ENCODE measurements around the gene TSPOAP1.

TSPOAP1 gene

DNA sequence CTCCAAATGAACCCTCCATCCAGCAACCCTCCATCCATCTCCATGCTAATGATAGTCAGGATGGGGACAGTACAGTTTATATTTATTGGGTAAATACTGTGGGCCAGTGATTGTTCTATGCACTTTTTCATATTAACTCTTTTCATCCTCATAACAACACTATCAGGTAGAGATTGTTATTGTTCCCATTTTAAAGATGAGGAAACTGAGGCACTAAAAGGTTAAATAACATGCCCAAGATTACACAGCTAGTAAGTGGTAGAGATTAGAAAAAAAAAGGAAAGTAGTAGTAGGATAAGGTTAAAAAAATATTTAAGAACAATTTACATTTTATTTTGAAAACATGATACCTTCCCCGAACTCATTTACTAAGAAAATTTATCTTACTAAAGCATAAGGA, 45.3 kb upstream of the TSPOAP1 start:
- H3K27ac ChIP-seq = no peak overlapping the region
- TF ChIP-seq, protein P1, sequence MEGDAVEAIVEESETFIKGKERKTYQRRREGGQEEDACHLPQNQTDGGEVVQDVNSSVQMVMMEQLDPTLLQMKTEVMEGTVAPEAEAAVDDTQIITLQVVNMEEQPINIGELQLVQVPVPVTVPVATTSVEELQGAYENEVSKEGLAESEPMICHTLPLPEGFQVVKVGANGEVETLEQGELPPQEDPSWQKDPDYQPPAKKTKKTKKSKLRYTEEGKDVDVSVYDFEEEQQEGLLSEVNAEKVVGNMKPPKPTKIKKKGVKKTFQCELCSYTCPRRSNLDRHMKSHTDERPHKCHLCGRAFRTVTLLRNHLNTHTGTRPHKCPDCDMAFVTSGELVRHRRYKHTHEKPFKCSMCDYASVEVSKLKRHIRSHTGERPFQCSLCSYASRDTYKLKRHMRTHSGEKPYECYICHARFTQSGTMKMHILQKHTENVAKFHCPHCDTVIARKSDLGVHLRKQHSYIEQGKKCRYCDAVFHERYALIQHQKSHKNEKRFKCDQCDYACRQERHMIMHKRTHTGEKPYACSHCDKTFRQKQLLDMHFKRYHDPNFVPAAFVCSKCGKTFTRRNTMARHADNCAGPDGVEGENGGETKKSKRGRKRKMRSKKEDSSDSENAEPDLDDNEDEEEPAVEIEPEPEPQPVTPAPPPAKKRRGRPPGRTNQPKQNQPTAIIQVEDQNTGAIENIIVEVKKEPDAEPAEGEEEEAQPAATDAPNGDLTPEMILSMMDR (conservative IDR thresholded peaks at IDR 0.05) = no peak

- TF ChIP-seq, protein P1 (conservative IDR thresholded peaks at IDR 0.05) = no peak
- no peak overlapping the region for H3K27ac ChIP-seq
These were observed 44.4 kb upstream of the TSPOAP1 start for GRCh38 chr17:58373003-58373402.

DNA sequence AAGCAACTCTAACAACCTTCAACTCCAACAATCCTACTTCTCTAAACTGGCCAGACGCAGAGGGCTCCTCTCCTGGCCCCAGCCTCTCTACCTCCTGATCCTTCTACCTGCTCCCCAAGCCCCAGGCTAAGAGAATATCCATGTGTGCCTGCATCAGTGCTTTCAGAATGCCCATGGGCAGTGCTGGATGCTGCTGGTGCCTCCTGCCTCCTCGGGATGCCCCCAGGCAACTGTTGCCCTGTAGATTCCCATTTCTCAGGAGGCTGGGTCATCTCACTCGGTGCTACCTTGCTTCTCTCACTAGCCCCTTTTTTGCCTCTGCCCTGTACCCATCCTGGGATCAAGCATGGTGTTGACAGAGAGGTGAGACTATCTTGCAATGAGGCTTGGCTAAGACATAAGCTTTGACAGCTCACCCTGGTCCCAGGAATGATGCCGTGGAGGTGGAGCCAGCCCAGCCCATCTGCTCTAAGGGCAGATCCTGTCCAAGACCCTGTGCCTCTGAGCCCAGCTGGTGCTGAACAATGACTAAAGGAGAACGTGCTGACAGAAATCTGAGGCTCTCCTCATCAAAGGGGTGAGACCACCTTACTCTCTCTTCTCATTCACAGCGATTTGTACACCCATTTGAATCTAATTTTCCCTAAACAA, 42.8 kb upstream of the TSPOAP1 start:
- TF ChIP-seq, protein P1 (conservative IDR thresholded peaks at IDR 0.05) = no peak
- no peak overlapping the region for H3K27ac ChIP-seq

DNA sequence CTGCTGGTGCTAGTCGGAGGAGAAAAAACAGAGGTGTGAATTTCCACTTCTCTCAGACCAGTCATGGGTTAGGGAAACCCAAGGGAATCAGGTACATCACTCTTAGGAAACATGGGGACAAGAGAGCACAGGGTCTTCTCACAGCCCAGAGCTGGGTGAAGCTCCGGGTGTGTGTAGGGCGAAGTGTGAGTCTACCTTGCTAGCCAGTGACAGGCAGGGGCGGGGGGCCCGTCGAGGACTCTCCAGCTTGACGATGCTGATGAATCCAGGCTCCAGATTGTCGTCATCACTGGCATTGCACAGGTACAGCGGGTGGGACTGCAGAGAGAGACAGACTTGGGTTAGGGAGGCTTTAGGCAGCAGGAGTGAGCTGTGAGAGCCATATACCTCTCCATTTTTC, 42.1 kb upstream of the TSPOAP1 start:
- TF ChIP-seq, protein P1 (conservative IDR thresholded peaks at IDR 0.05) = no peak
- H3K27ac ChIP-seq = no peak overlapping the region

- H3K27ac ChIP-seq = no peak overlapping the region
- TF ChIP-seq, protein P1 (conservative IDR thresholded peaks at IDR 0.05) = no peak
These were observed 41.7 kb upstream of the TSPOAP1 start for GRCh38 chr17:58370309-58370708.

DNA sequence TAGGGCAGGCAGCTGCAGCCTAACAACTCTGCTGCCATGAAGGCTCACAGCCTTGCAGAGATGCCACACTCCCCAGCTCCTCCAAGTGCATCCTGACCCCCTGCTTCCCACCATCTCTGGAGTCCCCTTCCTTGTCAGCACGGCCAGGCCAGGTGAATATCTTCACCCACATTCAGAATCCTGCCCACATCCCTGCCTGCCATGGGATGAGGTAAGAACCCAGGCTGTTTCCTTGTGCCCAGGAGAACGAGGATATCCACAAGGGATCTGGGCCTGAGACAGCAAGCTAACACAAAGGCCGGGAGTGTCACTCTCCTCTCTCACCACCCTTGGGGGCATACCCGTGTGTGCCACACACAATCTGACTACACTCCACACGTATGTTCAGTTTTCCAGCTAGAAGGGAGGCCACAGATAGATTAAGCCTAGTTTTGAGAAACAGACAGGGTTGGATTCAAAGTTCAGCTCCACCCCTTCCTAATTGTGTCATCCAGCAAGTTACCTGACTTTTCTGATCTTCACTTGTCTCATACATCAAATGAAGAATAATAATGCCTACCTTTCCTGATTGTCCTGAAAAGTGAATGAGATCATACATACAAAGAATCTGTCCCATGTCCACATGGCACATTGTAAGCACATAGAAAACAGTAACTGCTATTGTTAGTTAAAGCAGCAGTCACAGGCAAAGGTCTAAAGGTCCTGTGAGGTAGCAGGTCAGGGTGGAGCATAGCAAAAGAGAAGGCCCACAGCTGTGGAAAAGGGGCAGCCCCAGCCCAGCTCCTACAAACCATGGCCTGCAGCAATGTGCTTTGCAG, 40.8 kb upstream of the TSPOAP1 start:
- no peak overlapping the region for H3K27ac ChIP-seq
- TF ChIP-seq, protein P1 (conservative IDR thresholded peaks at IDR 0.05) = no peak

- no peak overlapping the region for H3K27ac ChIP-seq
- TF ChIP-seq, protein P1 (conservative IDR thresholded peaks at IDR 0.05) = no peak
These were observed 40.2 kb upstream of the TSPOAP1 start for GRCh38 chr17:58368860-58369213.

Measured in VCaP (cell line).